H9 (cell line): ENCODE results near the gene FHIT. TPM values are rescaled to one million over a fixed set of nuclear protein-coding genes. Genes with fewer than 3 reads are reported as not detected.

Experiments
- DNase-seq: peaks from one replicate; pipeline ENCODE4 v3.0.0-alpha.2; 2017
- H2AFZ ChIP-seq: one replicate; pipeline ENCODE4 v1.6.1; 2013; ENCODE audit warnings: mild to moderate bottlenecking, low read length, control low read depth, moderate library complexity
- H2AK5ac ChIP-seq: 2 replicates; pipeline ENCODE4 v1.6.1; 2013; ENCODE audit warnings: low read length, control low read depth, mixed read lengths; ENCODE audit not compliant: insufficient read length
- H2BK120ac ChIP-seq: one replicate; pipeline ENCODE4 v1.6.1; 2013; ENCODE audit warnings: low read depth, mild to moderate bottlenecking, low read length, control low read depth, inconsistent platforms; ENCODE audit not compliant: poor library complexity, severe bottlenecking
- H2BK12ac ChIP-seq: 2 replicates; pipeline ENCODE4 v1.6.1; 2013; ENCODE audit warnings: low read length, control low read depth, mixed read lengths, low read depth; ENCODE audit not compliant: insufficient read length
- H2BK15ac ChIP-seq: 2 replicates; pipeline ENCODE4 v1.6.1; 2013; ENCODE audit warnings: low read depth, low read length, control low read depth
- H2BK20ac ChIP-seq: one replicate; pipeline ENCODE4 v1.6.1; 2013; ENCODE audit warnings: low read depth, mild to moderate bottlenecking, low read length, control low read depth, inconsistent platforms; ENCODE audit not compliant: poor library complexity, severe bottlenecking
- H2BK5ac ChIP-seq: 2 replicates; pipeline ENCODE4 v1.6.1; 2013; ENCODE audit warnings: low read length, control low read depth, mixed read lengths; ENCODE audit not compliant: insufficient read length
- H3K14ac ChIP-seq: 2 replicates; pipeline ENCODE4 v1.6.1; 2013; ENCODE audit warnings: low read length, control low read depth; ENCODE audit not compliant: insufficient read depth
- H3K18ac ChIP-seq: 2 replicates; pipeline ENCODE4 v1.6.1; 2013; ENCODE audit warnings: low read depth, mild to moderate bottlenecking, mixed read lengths, low read length, control low read depth; ENCODE audit not compliant: insufficient read length
- H3K23ac ChIP-seq: 2 replicates; pipeline ENCODE4 v1.6.1; 2013; ENCODE audit warnings: low read length, control low read depth, mixed read lengths, low read depth; ENCODE audit not compliant: insufficient read length
- H3K23me2 ChIP-seq: 2 replicates; pipeline ENCODE4 v1.6.1; 2013; ENCODE audit warnings: low read depth, mild to moderate bottlenecking, mixed read lengths, low read length, control low read depth; ENCODE audit not compliant: insufficient read length, poor library complexity, severe bottlenecking
- H3K27ac ChIP-seq: 2 replicates; pipeline ENCODE4 v1.5.1; 2013; ENCODE audit warnings: low read length, control low read depth, mixed read lengths, low read depth; ENCODE audit not compliant: insufficient read length
- H3K27me3 ChIP-seq: 2 replicates; pipeline ENCODE4 v1.6.1; 2013; ENCODE audit warnings: low read length, control low read depth, inconsistent platforms; ENCODE audit not compliant: insufficient read depth
- H3K4ac ChIP-seq: 2 replicates; pipeline ENCODE4 v1.6.1; 2013; ENCODE audit warnings: low read depth, mild to moderate bottlenecking, control low read depth, inconsistent platforms, low read length, moderate library complexity
- H3K4me1 ChIP-seq: 2 replicates; pipeline ENCODE4 v1.6.1; 2013; ENCODE audit warnings: low read length, control low read depth, inconsistent platforms; ENCODE audit not compliant: insufficient read depth
- H3K4me2 ChIP-seq: 2 replicates; pipeline ENCODE4 v1.6.1; 2013; ENCODE audit warnings: low read length, control low read depth, mixed read lengths; ENCODE audit not compliant: insufficient read length, insufficient read depth
- H3K56ac ChIP-seq: 2 replicates; pipeline ENCODE4 v1.6.1; 2013; ENCODE audit warnings: low read depth, mild to moderate bottlenecking, mixed read lengths, low read length, control low read depth; ENCODE audit not compliant: insufficient read length
- H3K79me1 ChIP-seq: 2 replicates; pipeline ENCODE4 v1.6.1; 2013; ENCODE audit warnings: low read depth, mild to moderate bottlenecking, moderate library complexity, low read length, control low read depth, inconsistent platforms; ENCODE audit not compliant: insufficient read depth, poor library complexity, severe bottlenecking
- H3K79me2 ChIP-seq: 2 replicates; pipeline ENCODE4 v1.6.1; 2013; ENCODE audit warnings: low read length, control low read depth, inconsistent platforms; ENCODE audit not compliant: insufficient read depth
- H3K9ac ChIP-seq: 2 replicates; pipeline ENCODE4 v1.6.1; 2013; ENCODE audit warnings: low read length, control low read depth, mixed read lengths; ENCODE audit not compliant: insufficient read length; ENCODE audit errors: extremely low read depth
- H3K9me3 ChIP-seq: one replicate; pipeline ENCODE4 v1.6.1; 2013; ENCODE audit warnings: low read depth, low read length, inconsistent platforms; ENCODE audit not compliant: control insufficient read depth
- H3T11ph ChIP-seq: one replicate; pipeline ENCODE4 v1.6.1; 2013; ENCODE audit warnings: mild to moderate bottlenecking, low read length, control low read depth, inconsistent platforms
- H4K20me1 ChIP-seq: one replicate; pipeline ENCODE4 v1.6.1; 2013; ENCODE audit not compliant: control insufficient read depth, insufficient read length, insufficient read depth
- H4K5ac ChIP-seq: 2 replicates; pipeline ENCODE4 v1.6.1; 2013; ENCODE audit warnings: low read depth, mild to moderate bottlenecking, mixed read lengths, low read length, control low read depth; ENCODE audit not compliant: insufficient read length
- H4K8ac ChIP-seq: replicated peaks from 2 replicates; pipeline ENCODE4 v1.6.1; 2013; ENCODE audit warnings: low read length, control low read depth, mixed read lengths, low read depth; ENCODE audit not compliant: insufficient read length
- H4K91ac ChIP-seq: 2 replicates; pipeline ENCODE4 v1.6.1; 2013; ENCODE audit warnings: low read depth, mild to moderate bottlenecking, moderate library complexity, mixed read lengths, low read length, control low read depth; ENCODE audit not compliant: insufficient read length
- H3K27ac Mint-ChIP-seq, 3 experiments: 2 replicates in 2 of 3; 3 replicates in 1 of 3; pipeline ENCODE4 v1.8.0; 2020 to 2021; ENCODE audit warnings: mixed read lengths in 3 of 3, mild to moderate bottlenecking in 1 of 3, moderate library complexity in 1 of 3
- H3K27me3 Mint-ChIP-seq: 2 replicates; pipeline ENCODE4 v1.8.0; 2021; ENCODE audit warnings: low read depth, mild to moderate bottlenecking, moderate library complexity, mixed read lengths
- H3K36me3 Mint-ChIP-seq, 3 experiments: 2 replicates in 2 of 3; 3 replicates in 1 of 3; pipeline ENCODE4 v1.8.0; 2020 to 2021; ENCODE audit warnings: low read depth in 3 of 3, mixed read lengths in 3 of 3; ENCODE audit not compliant: insufficient read depth in 1 of 3
- H3K4me1 Mint-ChIP-seq, 2 experiments: 2 replicates each; pipeline ENCODE4 v1.8.0; 2020; ENCODE audit warnings: mixed read lengths in 2 of 2
- H3K4me3 Mint-ChIP-seq, 2 experiments: 2 replicates in 1 of 2; 3 replicates in 1 of 2; pipeline ENCODE4 v1.8.0; 2020 to 2021; ENCODE audit warnings: mild to moderate bottlenecking in 2 of 2, mixed read lengths in 2 of 2, moderate library complexity in 1 of 2
- H3K9me3 Mint-ChIP-seq, 2 experiments: 2 replicates in 1 of 2; 3 replicates in 1 of 2; pipeline ENCODE4 v1.8.0; 2020; ENCODE audit warnings: mild to moderate bottlenecking in 2 of 2, mixed read lengths in 2 of 2, moderate library complexity in 1 of 2
- CTCF ChIP-seq: fragments of 200-600 bp; sonication (generic); conservative IDR thresholded peaks from 3 replicates; pipeline ENCODE4 v1.8.0; 2021; ENCODE audit warnings: antibody characterized with exemption, mild to moderate bottlenecking
- WGBS: extraction: QIAGEN DNeasy Blood & Tissue Kit; methylation state at CpG from one replicate; pipeline ENCODE4 v1.1.7; 2013; ENCODE audit warnings: missing lambda C conversion rate, low lambda C conversion rate, mixed read lengths; ENCODE audit not compliant: insufficient read length; ENCODE audit errors: extremely low coverage; 5-methylcytosine and 5-hydroxymethylcytosine counted together
- total RNA-seq: library from RNA; stranded (reverse); gene quantifications from 2 replicates; pipeline ENCODE4 v1.2.1, GENCODE V29; 2021

FHIT gene
- total RNA-seq, 1 experiment from 2014 or later, result 3.0 TPM

- WGBS, result no CpG with 5 or more reads among the region's 8 CpGs
- H3K4me3 Mint-ChIP-seq, result no peak overlapping the region; a peak in 1 of 5 replicates
These were observed 619.7 kb downstream of the FHIT start for GRCh38 chr3:60631509-60631908.

More at GRCh38 chr3:60631509-60631908, 619.7 kb downstream of the FHIT start:
- Histone ChIP-seq H3K18ac (no peak overlapping the region), H3K4ac (no peak overlapping the region), H3K14ac (no peak overlapping the region), H3K27ac (no peak overlapping the region), H3K79me2 (no peaks in the 10 kb centered on the region), H4K20me1 (no peaks in the 10 kb centered on the region), H3K9ac (no peak overlapping the region), H3T11ph (no peak overlapping the region), H2BK15ac (no peak overlapping the region), H3K27me3 (no peaks in the 10 kb centered on the region), H3K23ac (no peak overlapping the region), H3K4me2 (no peak overlapping the region), H2BK120ac (no peak overlapping the region), H2AFZ (no peak overlapping the region), H4K91ac (no peak overlapping the region), H3K9me3 (no peaks in the 10 kb centered on the region), H4K8ac (no peak overlapping the region), H2BK12ac (no peak overlapping the region), H2AK5ac (no peak overlapping the region), H3K79me1 (no peaks in the 10 kb centered on the region), H3K4me1 (peaks cover 10% of the 10 kb centered on the region; the same call in 1 of the 2 replicates), H2BK5ac (no peak overlapping the region), H4K5ac (no peak overlapping the region), H3K56ac (no peak overlapping the region), H3K23me2 (no peaks in the 10 kb centered on the region), H2BK20ac (no peak overlapping the region)
- TF ChIP-seq CTCF, result no peak
- Mint-ChIP-seq H3K9me3 (no peaks in the 10 kb centered on the region), H3K27ac (no peak overlapping the region), H3K4me1 (peaks cover 33 to 48% of the 10 kb centered on the region in 2 experiments), H3K36me3 (no peaks in the 10 kb centered on the region), H3K27me3 (no peaks in the 10 kb centered on the region; the same call in 1 of the 2 replicates)
- no peak for DNase-seq
